ENCODE measurements around the gene FAM180B.

DNA sequence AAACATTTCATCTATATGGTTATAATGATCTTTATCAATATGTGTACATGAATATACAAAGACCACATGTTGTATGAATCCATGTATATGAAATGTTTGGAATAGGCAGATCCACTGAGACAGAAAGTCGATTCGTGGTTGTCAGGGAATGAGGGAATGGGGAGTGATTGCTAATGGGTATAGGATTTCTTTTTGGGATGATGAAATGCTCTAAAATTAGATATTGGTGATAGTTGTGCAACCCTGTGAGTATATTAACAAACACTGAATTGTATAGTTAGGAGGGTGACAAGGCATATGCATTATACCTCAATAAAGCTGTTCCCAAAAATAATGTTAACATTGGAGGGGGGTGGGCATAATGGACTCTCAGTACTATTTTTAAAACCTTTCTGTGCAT lies 26.1 kb upstream of the FAM180B start:
- TF ChIP-seq, protein P1, sequence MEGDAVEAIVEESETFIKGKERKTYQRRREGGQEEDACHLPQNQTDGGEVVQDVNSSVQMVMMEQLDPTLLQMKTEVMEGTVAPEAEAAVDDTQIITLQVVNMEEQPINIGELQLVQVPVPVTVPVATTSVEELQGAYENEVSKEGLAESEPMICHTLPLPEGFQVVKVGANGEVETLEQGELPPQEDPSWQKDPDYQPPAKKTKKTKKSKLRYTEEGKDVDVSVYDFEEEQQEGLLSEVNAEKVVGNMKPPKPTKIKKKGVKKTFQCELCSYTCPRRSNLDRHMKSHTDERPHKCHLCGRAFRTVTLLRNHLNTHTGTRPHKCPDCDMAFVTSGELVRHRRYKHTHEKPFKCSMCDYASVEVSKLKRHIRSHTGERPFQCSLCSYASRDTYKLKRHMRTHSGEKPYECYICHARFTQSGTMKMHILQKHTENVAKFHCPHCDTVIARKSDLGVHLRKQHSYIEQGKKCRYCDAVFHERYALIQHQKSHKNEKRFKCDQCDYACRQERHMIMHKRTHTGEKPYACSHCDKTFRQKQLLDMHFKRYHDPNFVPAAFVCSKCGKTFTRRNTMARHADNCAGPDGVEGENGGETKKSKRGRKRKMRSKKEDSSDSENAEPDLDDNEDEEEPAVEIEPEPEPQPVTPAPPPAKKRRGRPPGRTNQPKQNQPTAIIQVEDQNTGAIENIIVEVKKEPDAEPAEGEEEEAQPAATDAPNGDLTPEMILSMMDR (IDR thresholded peaks at IDR 0.05): no peak
- no peak for TF ChIP-seq POLR2AphosphoS5 (IDR thresholded peaks at IDR 0.05)
